SK-N-SH (cell line): ENCODE results near the gene VEGFA.

ENCODE experiments used
- EZH2phosphoT487 ChIP-seq: fragments of 200-600 bp; sonication (generic); IDR thresholded peaks from 2 replicates; pipeline ENCODE4 v1.6.1; 2017; ENCODE audit warnings: low read depth, mixed run types, mild to moderate bottlenecking, antibody characterized with exemption, moderate library complexity, borderline replicate concordance
- TF ChIP-seq, protein P1 (sequence below): fragments of 200-600 bp; sonication (generic); IDR thresholded peaks from 2 replicates; pipeline ENCODE4 v1.6.1; 2017; ENCODE audit warnings: antibody characterized with exemption, mild to moderate bottlenecking, moderate library complexity

- TF ChIP-seq, protein P1, sequence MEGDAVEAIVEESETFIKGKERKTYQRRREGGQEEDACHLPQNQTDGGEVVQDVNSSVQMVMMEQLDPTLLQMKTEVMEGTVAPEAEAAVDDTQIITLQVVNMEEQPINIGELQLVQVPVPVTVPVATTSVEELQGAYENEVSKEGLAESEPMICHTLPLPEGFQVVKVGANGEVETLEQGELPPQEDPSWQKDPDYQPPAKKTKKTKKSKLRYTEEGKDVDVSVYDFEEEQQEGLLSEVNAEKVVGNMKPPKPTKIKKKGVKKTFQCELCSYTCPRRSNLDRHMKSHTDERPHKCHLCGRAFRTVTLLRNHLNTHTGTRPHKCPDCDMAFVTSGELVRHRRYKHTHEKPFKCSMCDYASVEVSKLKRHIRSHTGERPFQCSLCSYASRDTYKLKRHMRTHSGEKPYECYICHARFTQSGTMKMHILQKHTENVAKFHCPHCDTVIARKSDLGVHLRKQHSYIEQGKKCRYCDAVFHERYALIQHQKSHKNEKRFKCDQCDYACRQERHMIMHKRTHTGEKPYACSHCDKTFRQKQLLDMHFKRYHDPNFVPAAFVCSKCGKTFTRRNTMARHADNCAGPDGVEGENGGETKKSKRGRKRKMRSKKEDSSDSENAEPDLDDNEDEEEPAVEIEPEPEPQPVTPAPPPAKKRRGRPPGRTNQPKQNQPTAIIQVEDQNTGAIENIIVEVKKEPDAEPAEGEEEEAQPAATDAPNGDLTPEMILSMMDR = no peak
- no peak for TF ChIP-seq EZH2phosphoT487
Observed at GRCh38 chr6:43807228-43808061, 37.4 kb downstream of the VEGFA start.
